Loucy (cell line): ENCODE data around the gene GIT1.

Experiments used
- H2AFZ ChIP-seq: fragments of 200-600 bp; sonication (generic); 2 replicates; pipeline ENCODE4 v1.6.0; 2016; ENCODE audit warnings: antibody characterized with exemption, mild to moderate bottlenecking, low read length, moderate library complexity
- H3F3A ChIP-seq: fragments of 200-600 bp; 2 replicates; pipeline ENCODE4 v1.6.0; 2016; ENCODE audit warnings: antibody characterized with exemption, low read depth, mild to moderate bottlenecking
- H3K27me3 ChIP-seq: fragments of 200-600 bp; sonication (generic); 2 replicates; pipeline ENCODE4 v1.6.1; 2014; ENCODE audit warnings: low read length, mild to moderate bottlenecking; ENCODE audit not compliant: insufficient read depth, poor library complexity, severe bottlenecking
- H3K36me3 ChIP-seq: fragments of 200-600 bp; sonication (generic); 2 replicates; pipeline ENCODE4 v1.6.1; 2016; ENCODE audit warnings: low read length; ENCODE audit not compliant: insufficient read depth
- H3K4me1 ChIP-seq: fragments of 200-600 bp; sonication (generic); 2 replicates; pipeline ENCODE4 v1.5.1; 2014; ENCODE audit warnings: low read length, mild to moderate bottlenecking; ENCODE audit not compliant: insufficient read depth, poor library complexity, severe bottlenecking
- H3K4me2 ChIP-seq: fragments of 200-600 bp; sonication (generic); 2 replicates; pipeline ENCODE4 v1.6.0; 2014; ENCODE audit warnings: antibody characterized with exemption, low read length, low read depth, mild to moderate bottlenecking; ENCODE audit not compliant: poor library complexity, severe bottlenecking
- H3K4me3 ChIP-seq: fragments of 200-600 bp; sonication (generic); 2 replicates; pipeline ENCODE4 v1.5.1; 2014; ENCODE audit warnings: low read length, mild to moderate bottlenecking, mixed read lengths; ENCODE audit not compliant: poor library complexity, severe bottlenecking
- H3K79me2 ChIP-seq: fragments of 200-600 bp; sonication (generic); 2 replicates; pipeline ENCODE4 v1.6.1; 2014; ENCODE audit warnings: low read length; ENCODE audit not compliant: insufficient read depth
- H3K9ac ChIP-seq: fragments of 200-600 bp; sonication (generic); 2 replicates; pipeline ENCODE4 v1.6.0; 2014; ENCODE audit warnings: mild to moderate bottlenecking, low read depth, low read length, moderate library complexity; ENCODE audit not compliant: poor library complexity, severe bottlenecking
- H3K9me2 ChIP-seq: fragments of 200-600 bp; sonication (generic); replicated peaks from 2 replicates; pipeline ENCODE4 v1.6.1; 2016; ENCODE audit warnings: low read depth, low read length, mixed read lengths
- H3K9me3 ChIP-seq: fragments of 200-600 bp; sonication (generic); 2 replicates; pipeline ENCODE4 v1.6.1; 2014; ENCODE audit warnings: mild to moderate bottlenecking, antibody characterized with exemption, low read length, low read depth; ENCODE audit not compliant: insufficient read depth
- H4K20me1 ChIP-seq: fragments of 200-600 bp; sonication (generic); 2 replicates; pipeline ENCODE4 v1.6.0; 2014; ENCODE audit warnings: antibody characterized with exemption, low read length, mild to moderate bottlenecking; ENCODE audit not compliant: insufficient read depth, poor library complexity, severe bottlenecking
- EZH2phosphoT487 ChIP-seq: fragments of 200-600 bp; IDR thresholded peaks from 2 replicates; pipeline ENCODE4 v1.6.1; 2018; ENCODE audit warnings: antibody characterized with exemption, mild to moderate bottlenecking, moderate library complexity, borderline replicate concordance
- TF ChIP-seq, protein P1 (sequence below): fragments of 200-600 bp; sonication (generic); conservative IDR thresholded peaks from 2 replicates; pipeline ENCODE4 v1.5.1; 2014; ENCODE audit warnings: mild to moderate bottlenecking, antibody characterized with exemption, low read length

GIT1 gene

DNA sequence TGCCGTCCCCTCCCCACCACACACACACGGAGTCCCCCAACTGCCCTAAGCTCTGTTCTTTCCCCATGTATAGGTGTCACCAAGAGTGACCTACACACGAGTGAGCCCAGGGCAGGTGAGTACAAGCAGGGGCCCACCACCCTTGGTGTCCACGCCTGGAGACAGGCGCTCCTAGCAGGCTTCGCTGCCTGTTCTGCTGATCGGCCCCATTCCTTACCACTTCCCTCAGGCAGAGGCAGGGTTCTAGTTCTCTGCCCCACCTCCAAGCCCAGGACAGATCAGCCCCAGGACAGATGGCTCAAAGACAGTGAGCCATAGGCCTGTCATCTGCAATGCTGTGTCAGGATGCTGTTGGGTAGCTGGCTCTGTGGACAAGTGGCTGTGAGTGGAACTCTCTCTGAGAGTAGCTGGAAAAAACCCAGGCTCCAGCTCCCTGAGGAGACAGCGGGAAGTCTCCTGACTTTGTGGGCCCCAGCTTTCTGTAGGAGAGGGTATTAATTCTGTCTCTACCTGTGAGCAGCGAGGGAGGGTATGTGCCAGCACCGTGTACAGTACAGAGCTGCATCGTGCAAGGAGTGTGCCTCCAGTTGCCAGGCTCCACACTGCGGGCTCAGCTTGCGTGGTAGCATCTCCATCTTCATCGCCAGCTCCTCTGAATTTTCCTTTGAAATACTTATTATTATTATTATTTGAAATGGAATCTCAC, 20.1 kb downstream of the GIT1 start:
- TF ChIP-seq EZH2phosphoT487: no peak
- TF ChIP-seq, protein P1, sequence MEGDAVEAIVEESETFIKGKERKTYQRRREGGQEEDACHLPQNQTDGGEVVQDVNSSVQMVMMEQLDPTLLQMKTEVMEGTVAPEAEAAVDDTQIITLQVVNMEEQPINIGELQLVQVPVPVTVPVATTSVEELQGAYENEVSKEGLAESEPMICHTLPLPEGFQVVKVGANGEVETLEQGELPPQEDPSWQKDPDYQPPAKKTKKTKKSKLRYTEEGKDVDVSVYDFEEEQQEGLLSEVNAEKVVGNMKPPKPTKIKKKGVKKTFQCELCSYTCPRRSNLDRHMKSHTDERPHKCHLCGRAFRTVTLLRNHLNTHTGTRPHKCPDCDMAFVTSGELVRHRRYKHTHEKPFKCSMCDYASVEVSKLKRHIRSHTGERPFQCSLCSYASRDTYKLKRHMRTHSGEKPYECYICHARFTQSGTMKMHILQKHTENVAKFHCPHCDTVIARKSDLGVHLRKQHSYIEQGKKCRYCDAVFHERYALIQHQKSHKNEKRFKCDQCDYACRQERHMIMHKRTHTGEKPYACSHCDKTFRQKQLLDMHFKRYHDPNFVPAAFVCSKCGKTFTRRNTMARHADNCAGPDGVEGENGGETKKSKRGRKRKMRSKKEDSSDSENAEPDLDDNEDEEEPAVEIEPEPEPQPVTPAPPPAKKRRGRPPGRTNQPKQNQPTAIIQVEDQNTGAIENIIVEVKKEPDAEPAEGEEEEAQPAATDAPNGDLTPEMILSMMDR: no peak
- Histone ChIP-seq H3K9me3 (no peaks in the 10 kb centered on the region), H3K4me2 (peak overlapping the region; percentile 81), H3K4me3 (peak overlapping the region; percentile 92), H3K36me3 (peaks cover 9% of the 10 kb centered on the region; the same call in 1 of the 2 replicates), H3F3A (0 out of 2 replicates have a peak, but pooled peaks cover 3% of the 10 kb centered on the region), H3K9me2 (no peaks in the 10 kb centered on the region), H3K27me3 (no peaks in the 10 kb centered on the region), H4K20me1 (peaks cover 10% of the 10 kb centered on the region), H3K9ac (peak overlapping the region; percentile 87), H2AFZ (peak overlapping the region; percentile 98; the same call in 1 of the 2 replicates), H3K79me2 (peaks cover 19% of the 10 kb centered on the region; the same call in 1 of the 2 replicates), H3K4me1 (peaks cover 17% of the 10 kb centered on the region)

GRCh38 chr17:29568331-29569244, 20.9 kb downstream of the GIT1 start, which contains the start of gene TP53I13:
Gene TP53I13 (plus strand): TSS chr17:29568701. CDS start chr17:29568759, 58 bp downstream.
- Histone ChIP-seq H3K9ac (peak within 1 kb of the TSS; percentile 87), H3K4me1 (peaks cover 17% of the 10 kb centered on the region), H3K9me3 (no peaks in the 10 kb centered on the region), H3K9me2 (no peaks in the 10 kb centered on the region), H3K79me2 (peaks cover 25% of the 10 kb centered on the region; the same call in 1 of the 2 replicates), H4K20me1 (peaks cover 16% of the 10 kb centered on the region), H3K27me3 (no peaks in the 10 kb centered on the region), H3F3A (0 out of 2 replicates have a peak, but pooled peaks cover 3% of the 10 kb centered on the region), H2AFZ (peak within 1 kb of the TSS; percentile 98), H3K36me3 (peaks cover 4% of the 10 kb centered on the region; the same call in 1 of the 2 replicates), H3K4me3 (peak within 1 kb of the TSS; percentile 92), H3K4me2 (peak within 1 kb of the TSS; percentile 81)
- no peak for TF ChIP-seq EZH2phosphoT487
- TF ChIP-seq, protein P1: no peak

- Histone ChIP-seq H3K9me2 (no peaks in the 10 kb centered on the region), H3K4me2 (peak overlapping the region; percentile 67), H3F3A (0 out of 2 replicates have a peak, but pooled peaks cover 3% of the 10 kb centered on the region), H3K9ac (peak overlapping the region; percentile 87), H3K79me2 (peaks cover 25% of the 10 kb centered on the region; the same call in 1 of the 2 replicates), H3K4me1 (peaks cover 17% of the 10 kb centered on the region), H3K27me3 (no peaks in the 10 kb centered on the region), H3K4me3 (peak overlapping the region; percentile 85), H2AFZ (peak overlapping the region; percentile 80), H3K36me3 (no peaks in the 10 kb centered on the region), H4K20me1 (peaks cover 16% of the 10 kb centered on the region), H3K9me3 (no peaks in the 10 kb centered on the region)
- TF ChIP-seq, protein P1: peak; percentile 30; the same call in 1 of the 2 replicates
- no peak for TF ChIP-seq EZH2phosphoT487
These were observed 21.7 kb downstream of the GIT1 start for GRCh38 chr17:29567554-29568330.
